Keratinocyte (primary cell): ENCODE measurements around the gene EEF1G. TPM values are rescaled to one million over a fixed set of nuclear protein-coding genes. Genes with fewer than 3 reads are reported as not detected.
"Not testable (repeated sequence)": the region's sequence is repeated elsewhere in the genome, so short reads cannot be mapped to it uniquely, and the experiment has no call there.

Source experiments
- DNase-seq: peaks from one replicate; pipeline ENCODE4 v3.0.0-alpha.2; 2011; ENCODE audit warnings: low read depth, missing footprints, low spot score
- FAIRE-seq: peaks from 2 replicates; lab custom pipeline; 2011; peaks lifted over from hg19 to GRCh38; lab: Jason Lieb, UNC
- H2AFZ ChIP-seq: 2 replicates; pipeline ENCODE4 v1.6.0; 2012; ENCODE audit warnings: low read length, control low read depth, inconsistent platforms; ENCODE audit not compliant: control insufficient read depth
- H3K27ac ChIP-seq: 2 replicates; pipeline ENCODE4 v1.5.1; 2011; ENCODE audit warnings: low read length; ENCODE audit not compliant: control insufficient read depth, insufficient read depth
- H3K27me3 ChIP-seq: 3 replicates; pipeline ENCODE4 v1.6.0; 2011; ENCODE audit warnings: low read length; ENCODE audit not compliant: control insufficient read depth, insufficient read depth; ENCODE audit errors: extremely low read depth
- H3K36me3 ChIP-seq, 2 experiments: 2 replicates in 1 of 2; 3 replicates in 1 of 2; pipeline ENCODE4 v1.5.1; 2011; ENCODE audit warnings: low read length in 2 of 2, mild to moderate bottlenecking in 1 of 2; ENCODE audit not compliant: control insufficient read depth in 2 of 2, insufficient read depth in 2 of 2; ENCODE audit errors: extremely low read depth in 1 of 2
- H3K4me1 ChIP-seq: 3 replicates; pipeline ENCODE4 v1.5.1; 2011; ENCODE audit warnings: low read length; ENCODE audit not compliant: control insufficient read depth, insufficient read depth; ENCODE audit errors: extremely low read depth
- H3K4me2 ChIP-seq: 3 replicates; pipeline ENCODE4 v1.6.0; 2011; ENCODE audit warnings: low read depth, low read length; ENCODE audit not compliant: control insufficient read depth, insufficient read depth; ENCODE audit errors: extremely low read depth
- H3K4me3 ChIP-seq, 3 experiments: fragments of 200-600 bp in 1 of 3; sonication (generic) in 1 of 3; 2 replicates in 2 of 3; 3 replicates in 1 of 3; pipeline ENCODE4 v1.5.1; 2011 to 2016; ENCODE audit warnings: low read length in 3 of 3, mild to moderate bottlenecking in 3 of 3, control low read depth in 2 of 3, inconsistent platforms in 1 of 3, low read depth in 1 of 3, mixed read lengths in 1 of 3, mixed run types in 1 of 3, moderate library complexity in 1 of 3; ENCODE audit not compliant: control insufficient read depth in 2 of 3, insufficient read depth in 2 of 3; ENCODE audit errors: extremely low read depth in 1 of 3
- H3K79me2 ChIP-seq: 2 replicates; pipeline ENCODE4 v1.6.0; 2012; ENCODE audit warnings: low read length; ENCODE audit not compliant: control insufficient read depth, insufficient read depth
- H3K9ac ChIP-seq: 3 replicates; pipeline ENCODE4 v1.6.0; 2011; ENCODE audit warnings: low read length; ENCODE audit not compliant: control insufficient read depth, insufficient read depth; ENCODE audit errors: extremely low read depth
- H3K9me1 ChIP-seq: 3 replicates; pipeline ENCODE4 v1.6.0; 2011; ENCODE audit warnings: low read length; ENCODE audit not compliant: control insufficient read depth, insufficient read depth; ENCODE audit errors: extremely low read depth
- H3K9me3 ChIP-seq: 2 replicates; pipeline ENCODE4 v1.5.1; 2012; ENCODE audit warnings: low read depth, low read length; ENCODE audit not compliant: control insufficient read depth
- H4K20me1 ChIP-seq: 3 replicates; pipeline ENCODE4 v1.6.0; 2011; ENCODE audit warnings: low read length; ENCODE audit not compliant: control insufficient read depth, insufficient read depth; ENCODE audit errors: extremely low read depth
- EZH2 ChIP-seq: IDR thresholded peaks from one replicate; pipeline ENCODE4 v1.6.1; 2012; ENCODE audit warnings: inconsistent platforms, mild to moderate bottlenecking, low read length, moderate library complexity
- dilution Hi-C: fragments of 300-500 bp; cut with MboI; formaldehyde crosslinking; loops from one replicate; pipeline ENCODE4 v1.7.0; 2020; ENCODE audit warnings: low sequenced_read_pairs; ENCODE audit not compliant: extremely low pct_ligation_motif_present
- polyA plus RNA-seq, 5 experiments: library from polyadenylated mRNA; depleted of rRNA in 3 of 5; stranded (reverse) in 3 of 5; stranded (forward) in 1 of 5; unstranded in 1 of 5; fragments of >200 nt; gene quantifications; 1 replicate in 1 of 5; 2 replicates in 3 of 5; 3 replicates in 1 of 5; pipeline versions ENCODE4 v1.2.1 to v1.2.3, GENCODE V29; 2011 to 2012; ENCODE audit warnings: missing spikeins in 2 of 5, low read depth in 1 of 5, low replicate concordance in 1 of 5
- TF ChIP-seq, protein P1 (sequence below), 3 experiments: IDR thresholded peaks in 1 of 3; conservative IDR thresholded peaks in 1 of 3; optimal IDR thresholded peaks in 1 of 3; 2 replicates in 2 of 3; 3 replicates in 1 of 3; pipeline versions ENCODE3 to v1.5.1; 2011; ENCODE audit warnings: low read length in 3 of 3, mild to moderate bottlenecking in 3 of 3, moderate library complexity in 2 of 3, control low read depth in 1 of 3, inconsistent platforms in 1 of 3; ENCODE audit not compliant: insufficient read depth in 2 of 3; ENCODE audit errors: extremely low read depth in 1 of 3

Gene EEF1G
- polyA plus RNA-seq, 1 donor (not counting 4 experiments of a cell fraction or from before 2014, with no cell fraction given) = 1,735 TPM

DNA sequence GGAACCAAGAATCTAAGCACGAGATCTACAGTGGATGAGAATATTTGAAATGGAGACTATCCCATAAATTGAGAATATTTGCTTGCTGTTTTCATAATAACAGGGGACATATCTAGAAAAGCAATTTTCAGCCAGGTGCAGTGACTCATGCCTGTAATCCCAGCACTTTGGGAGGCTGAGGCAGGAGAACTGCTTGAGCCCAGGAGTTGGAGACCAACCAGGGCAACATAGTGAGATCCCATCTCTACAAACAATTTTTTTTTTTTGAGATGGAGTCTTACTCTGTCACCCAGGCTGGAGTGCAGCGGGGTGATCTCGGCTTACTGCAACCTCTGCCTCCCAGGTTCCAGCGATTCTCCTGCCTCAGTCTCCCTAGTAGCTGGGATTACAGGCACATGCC is 8.0 kb upstream of the EEF1G start:
- DNase-seq, FAIRE-seq, dilution Hi-C loops, H3K9me1 ChIP-seq, H3K9me3 ChIP-seq, H3K27ac ChIP-seq, H3K4me3 ChIP-seq, H3K9ac ChIP-seq, H3K4me1 ChIP-seq, H3K4me2 ChIP-seq, H4K20me1 ChIP-seq, H2AFZ ChIP-seq, H3K79me2 ChIP-seq, H3K27me3 ChIP-seq: not testable (repeated sequence)
- H3K36me3 ChIP-seq = peaks cover 7 to 21% of the 10 kb centered on the region in 2 experiments

DNA sequence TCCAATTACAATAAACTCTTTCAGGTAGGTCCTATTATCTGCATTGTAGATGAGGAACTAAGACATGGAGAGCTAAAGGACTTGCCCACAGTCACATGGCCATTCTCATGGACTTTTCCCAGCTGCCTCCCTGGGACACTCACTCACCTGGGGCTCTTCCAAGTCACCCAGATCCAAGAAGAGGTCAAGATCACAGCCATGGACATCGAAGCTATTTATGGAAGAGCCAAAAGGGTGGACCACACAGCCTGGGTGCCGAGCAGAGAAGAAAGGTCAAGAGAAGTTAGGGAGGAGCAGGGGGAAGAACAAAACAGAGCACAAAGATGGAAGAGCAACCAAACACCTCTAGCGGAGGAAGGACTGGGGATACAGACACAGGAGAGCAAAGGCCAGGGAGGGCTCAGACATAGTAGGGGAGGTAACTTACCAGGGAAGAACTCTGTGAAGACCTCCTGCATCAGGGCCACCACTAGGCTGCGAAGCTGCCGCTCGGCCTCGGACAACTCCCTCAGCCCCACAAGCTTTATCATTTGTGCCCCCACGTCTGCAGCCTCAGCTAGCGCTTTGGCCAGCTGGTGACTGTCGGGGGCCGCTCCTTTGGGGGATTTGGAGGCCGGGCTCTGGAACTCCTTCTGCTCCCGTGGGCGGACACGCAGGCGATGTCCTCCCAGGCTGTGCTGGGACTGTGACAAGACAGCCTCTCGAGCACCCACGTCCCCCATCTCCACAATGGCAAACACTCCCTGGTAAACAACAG is 7.4 kb upstream of the EEF1G start:
- Histone ChIP-seq H3K9me1 (no peaks in the 10 kb centered on the region), H3K9ac (no peak overlapping the region), H3K4me2 (no peak overlapping the region), H3K4me3 (no peak overlapping the region), H3K27ac (no peak overlapping the region), H3K36me3 (peaks cover 9 to 27% of the 10 kb centered on the region in 2 experiments), H2AFZ (no peak overlapping the region), H4K20me1 (no peaks in the 10 kb centered on the region), H3K79me2 (peaks cover 7% of the 10 kb centered on the region), H3K27me3 (no peaks in the 10 kb centered on the region), H3K9me3 (no peaks in the 10 kb centered on the region), H3K4me1 (no peaks in the 10 kb centered on the region)
- dilution Hi-C loops = no loop called here
- no peak for FAIRE-seq
- no peak for TF ChIP-seq EZH2
- TF ChIP-seq, protein P1, sequence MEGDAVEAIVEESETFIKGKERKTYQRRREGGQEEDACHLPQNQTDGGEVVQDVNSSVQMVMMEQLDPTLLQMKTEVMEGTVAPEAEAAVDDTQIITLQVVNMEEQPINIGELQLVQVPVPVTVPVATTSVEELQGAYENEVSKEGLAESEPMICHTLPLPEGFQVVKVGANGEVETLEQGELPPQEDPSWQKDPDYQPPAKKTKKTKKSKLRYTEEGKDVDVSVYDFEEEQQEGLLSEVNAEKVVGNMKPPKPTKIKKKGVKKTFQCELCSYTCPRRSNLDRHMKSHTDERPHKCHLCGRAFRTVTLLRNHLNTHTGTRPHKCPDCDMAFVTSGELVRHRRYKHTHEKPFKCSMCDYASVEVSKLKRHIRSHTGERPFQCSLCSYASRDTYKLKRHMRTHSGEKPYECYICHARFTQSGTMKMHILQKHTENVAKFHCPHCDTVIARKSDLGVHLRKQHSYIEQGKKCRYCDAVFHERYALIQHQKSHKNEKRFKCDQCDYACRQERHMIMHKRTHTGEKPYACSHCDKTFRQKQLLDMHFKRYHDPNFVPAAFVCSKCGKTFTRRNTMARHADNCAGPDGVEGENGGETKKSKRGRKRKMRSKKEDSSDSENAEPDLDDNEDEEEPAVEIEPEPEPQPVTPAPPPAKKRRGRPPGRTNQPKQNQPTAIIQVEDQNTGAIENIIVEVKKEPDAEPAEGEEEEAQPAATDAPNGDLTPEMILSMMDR (optimal IDR thresholded peaks at IDR 0.05 in 1 of 3, IDR thresholded peaks at IDR 0.05 in 1 of 3, conservative IDR thresholded peaks at IDR 0.05 in 1 of 3; ENCODE audit: extremely low read depth in 1 of 3, insufficient read depth in 2 of 3, low read length in 3 of 3) = no peak
- no peak for DNase-seq

DNA sequence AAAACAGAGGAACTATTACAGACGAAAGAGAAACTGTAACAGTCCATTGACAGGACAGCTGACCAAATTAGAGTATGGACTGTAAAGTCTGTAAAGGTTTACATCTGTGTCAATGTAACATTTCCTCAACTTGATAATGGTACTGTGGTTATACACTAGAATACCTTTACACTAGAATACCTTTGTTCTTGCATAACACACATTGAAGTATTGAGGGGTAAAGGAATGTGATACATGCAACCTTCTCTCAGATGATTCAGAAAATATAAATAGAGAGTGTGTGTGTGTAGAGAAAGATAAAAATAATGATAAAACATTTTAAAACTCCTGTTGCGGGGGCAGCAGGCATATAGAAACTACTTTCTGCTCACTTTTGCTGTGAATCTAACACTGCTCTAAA is 5.6 kb upstream of the EEF1G start:
- peaks cover 4% of the 10 kb centered on the region for H3K79me2 ChIP-seq
- H3K4me2 ChIP-seq = no peak overlapping the region
- DNase-seq (no peak), FAIRE-seq (no peak)
- no peak for TF ChIP-seq EZH2
- TF ChIP-seq, protein P1 (optimal IDR thresholded peaks at IDR 0.05 in 1 of 3, IDR thresholded peaks at IDR 0.05 in 1 of 3, conservative IDR thresholded peaks at IDR 0.05 in 1 of 3; ENCODE audit: extremely low read depth in 1 of 3, insufficient read depth in 2 of 3, low read length in 3 of 3) = no peak
- dilution Hi-C loops = no loop called here
- peaks cover 12% of the 10 kb centered on the region for H3K4me1 ChIP-seq
- no peaks in the 10 kb centered on the region for H4K20me1 ChIP-seq
- H3K27me3 ChIP-seq = no peaks in the 10 kb centered on the region
- no peak overlapping the region for H2AFZ ChIP-seq
- no peak overlapping the region for H3K27ac ChIP-seq
- H3K9ac ChIP-seq = no peak overlapping the region
- H3K4me3 ChIP-seq = no peak overlapping the region
- no peaks in the 10 kb centered on the region for H3K9me3 ChIP-seq
- no peaks in the 10 kb centered on the region for H3K9me1 ChIP-seq
- peaks cover 10 to 37% of the 10 kb centered on the region in 2 experiments for H3K36me3 ChIP-seq
